ENCODE measurements around the gene ZNF12.

ZNF12 gene

GRCh38 chr7:6639627-6640026 lies 67.1 kb downstream of the ZNF12 start:
- Histone ChIP-seq H3K4me2 (ENCODE audit: low read length) (no peak overlapping the region), H3K79me2 (ENCODE audit: insufficient read depth, low read length) (no peaks in the 10 kb centered on the region), H3K9me2 (ENCODE audit: low read depth, low read length) (no peaks in the 10 kb centered on the region), H3K9me3 (ENCODE audit: low read length) (no peaks in the 10 kb centered on the region), H3K27me3 (ENCODE audit: insufficient read depth, low read length) (no peaks in the 10 kb centered on the region), H4K20me1 (ENCODE audit: insufficient read depth, low read length) (no peaks in the 10 kb centered on the region), H3K4me3 (ENCODE audit: low read depth, low read length, poor library complexity, severe bottlenecking) (no peak overlapping the region), H3K36me3 (ENCODE audit: insufficient read depth, low read length) (peaks cover 56% of the 10 kb centered on the region), H3K27ac (ENCODE audit: low read depth, low read length, poor library complexity, severe bottlenecking) (no peak overlapping the region), H2AFZ (ENCODE audit: low read length) (no peak overlapping the region), H3F3A (ENCODE audit: insufficient read depth, low read length) (no peaks in the 10 kb centered on the region), H3K4me1 (ENCODE audit: insufficient read depth, low read length, severe bottlenecking) (peaks cover 17% of the 10 kb centered on the region), H3K9ac (ENCODE audit: low read length) (no peak overlapping the region)
- TF ChIP-seq CTCF (IDR thresholded peaks at IDR 0.05; ENCODE audit: low read length) (no peak), EZH2 (IDR thresholded peaks at IDR 0.05; ENCODE audit: borderline replicate concordance, low read length) (no peak)

GRCh38 chr7:6639032-6639431 lies 67.7 kb downstream of the ZNF12 start:
- no peaks in the 10 kb centered on the region for H3K79me2 ChIP-seq (ENCODE audit: insufficient read depth, low read length)
- TF ChIP-seq EZH2 (IDR thresholded peaks at IDR 0.05; ENCODE audit: borderline replicate concordance, low read length) (no peak), CTCF (IDR thresholded peaks at IDR 0.05; ENCODE audit: low read length) (no peak)

More at GRCh38 chr7:6639032-6639431, 67.7 kb downstream of the ZNF12 start:
- no peak overlapping the region for H3K9ac ChIP-seq (ENCODE audit: low read length)
- H3K27me3 ChIP-seq (ENCODE audit: insufficient read depth, low read length): no peaks in the 10 kb centered on the region
- no peaks in the 10 kb centered on the region for H3K9me3 ChIP-seq (ENCODE audit: low read length)
- H3K9me2 ChIP-seq (ENCODE audit: low read depth, low read length): no peaks in the 10 kb centered on the region
- no peak overlapping the region; the same call in 1 of the 2 replicates for H3K4me2 ChIP-seq (ENCODE audit: low read length)
- no peak overlapping the region for H2AFZ ChIP-seq (ENCODE audit: low read length)
- H4K20me1 ChIP-seq (ENCODE audit: insufficient read depth, low read length): no peaks in the 10 kb centered on the region
- H3K27ac ChIP-seq (ENCODE audit: low read depth, low read length, poor library complexity, severe bottlenecking): no peak overlapping the region
- no peak overlapping the region for H3K4me3 ChIP-seq (ENCODE audit: low read depth, low read length, poor library complexity, severe bottlenecking)
- H3K4me1 ChIP-seq (ENCODE audit: insufficient read depth, low read length, severe bottlenecking): peaks cover 17% of the 10 kb centered on the region
- peaks cover 50% of the 10 kb centered on the region for H3K36me3 ChIP-seq (ENCODE audit: insufficient read depth, low read length)
- H3F3A ChIP-seq (ENCODE audit: insufficient read depth, low read length): no peaks in the 10 kb centered on the region

Data from OCI-LY1 (cell line).